IMR-90 (cell line): ENCODE measurements around the gene ERGIC1. TPM values are rescaled to one million over a fixed set of nuclear protein-coding genes. Genes with fewer than 3 reads are reported as not detected.

Experiments used
- FOS ChIP-seq: fragments of 150-350 bp; IDR thresholded peaks from 2 replicates; pipeline ENCODE4 v1.6.1; 2016; ENCODE audit warnings: low read depth, low read length
- MAFK ChIP-seq: IDR thresholded peaks from 2 replicates; pipeline ENCODE4 v1.6.1; 2012; ENCODE audit warnings: low read depth, low read length, improper control_type of control experiment
- POLR2A ChIP-seq: IDR thresholded peaks from 2 replicates; pipeline ENCODE4 v1.6.1; 2012; ENCODE audit warnings: mild to moderate bottlenecking, low read depth, low read length
- RCOR1 ChIP-seq: IDR thresholded peaks from 2 replicates; pipeline ENCODE4 v1.6.1; 2012; ENCODE audit warnings: mild to moderate bottlenecking, low read length, improper control_type of control experiment; ENCODE audit not compliant: insufficient replicate concordance
- USF2 ChIP-seq: fragments of 150-350 bp; IDR thresholded peaks from 2 replicates; pipeline ENCODE4 v1.6.1; 2017; ENCODE audit warnings: mild to moderate bottlenecking, antibody characterized with exemption, low read length, low read depth
- polyA plus RNA-seq, 3 experiments: library from polyadenylated mRNA; depleted of rRNA; stranded (reverse); fragments of >200 nt; gene quantifications; 2 replicates each; pipeline ENCODE4 v1.2.3, GENCODE V29; 2012; ENCODE audit warnings: low replicate concordance in 1 of 3
- total RNA-seq: library from RNA; depleted of rRNA; stranded (reverse); fragments of >200 nt; gene quantifications from 2 replicates; pipeline ENCODE4 v1.2.3, GENCODE V29; 2012

ERGIC1 gene
- total and polyA plus RNA-seq, 2 of the 4 experiments (the other 2 are of a cell fraction), result 134 to 192 TPM

DNA sequence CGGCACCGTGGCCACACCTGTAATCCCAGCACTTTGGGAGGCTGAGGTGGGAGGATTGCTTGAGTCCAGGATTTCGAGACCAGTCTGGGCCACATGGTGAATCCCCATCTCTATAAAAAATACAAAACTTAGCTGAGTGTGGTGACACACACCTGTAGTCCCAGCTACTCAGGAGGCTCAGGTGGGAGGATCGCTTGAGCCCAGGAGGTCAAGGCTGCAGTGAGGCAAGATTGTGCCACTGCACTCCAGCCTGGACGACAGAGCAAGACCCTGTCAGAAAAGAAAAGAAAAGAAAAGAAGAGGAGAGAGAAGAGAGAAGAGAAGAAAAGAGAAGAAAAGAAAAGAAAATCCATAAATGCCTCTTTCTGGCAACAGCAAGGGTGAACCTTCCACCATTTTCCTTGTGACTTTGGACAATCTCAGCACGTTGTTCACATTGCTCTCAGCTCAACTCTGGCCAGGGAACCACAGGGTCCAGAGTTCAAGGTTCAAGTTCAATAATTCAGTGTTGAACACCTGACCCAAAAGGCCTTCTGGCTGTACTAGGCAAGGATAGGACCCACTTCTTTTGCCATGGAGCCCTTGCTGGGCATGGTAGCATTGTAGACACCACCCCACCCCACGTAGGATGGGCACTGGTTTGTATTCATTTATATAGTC is 48.5 kb upstream of the ERGIC1 start (continued):
- TF ChIP-seq FOS (no peak), RCOR1 (no peak), USF2 (no peak), POLR2A (no peak), MAFK (no peak)
